22Rv1 (cell line): ENCODE measurements around the gene ZCCHC4.

Experiments used
- H3K27ac ChIP-seq: fragments of 450-650 bp; 2 replicates; pipeline ENCODE4 v1.5.1; 2017
- ZFX ChIP-seq: fragments of 450-650 bp; IDR thresholded peaks from 2 replicates; pipeline ENCODE4 v1.6.1; 2017; ENCODE audit warnings: antibody characterized with exemption, borderline replicate concordance
- TF ChIP-seq, protein P1 (sequence below): fragments of 450-650 bp; IDR thresholded peaks from 2 replicates; pipeline ENCODE4 v1.5.1; 2017; ENCODE audit warnings: mild to moderate bottlenecking

ZCCHC4 gene

DNA sequence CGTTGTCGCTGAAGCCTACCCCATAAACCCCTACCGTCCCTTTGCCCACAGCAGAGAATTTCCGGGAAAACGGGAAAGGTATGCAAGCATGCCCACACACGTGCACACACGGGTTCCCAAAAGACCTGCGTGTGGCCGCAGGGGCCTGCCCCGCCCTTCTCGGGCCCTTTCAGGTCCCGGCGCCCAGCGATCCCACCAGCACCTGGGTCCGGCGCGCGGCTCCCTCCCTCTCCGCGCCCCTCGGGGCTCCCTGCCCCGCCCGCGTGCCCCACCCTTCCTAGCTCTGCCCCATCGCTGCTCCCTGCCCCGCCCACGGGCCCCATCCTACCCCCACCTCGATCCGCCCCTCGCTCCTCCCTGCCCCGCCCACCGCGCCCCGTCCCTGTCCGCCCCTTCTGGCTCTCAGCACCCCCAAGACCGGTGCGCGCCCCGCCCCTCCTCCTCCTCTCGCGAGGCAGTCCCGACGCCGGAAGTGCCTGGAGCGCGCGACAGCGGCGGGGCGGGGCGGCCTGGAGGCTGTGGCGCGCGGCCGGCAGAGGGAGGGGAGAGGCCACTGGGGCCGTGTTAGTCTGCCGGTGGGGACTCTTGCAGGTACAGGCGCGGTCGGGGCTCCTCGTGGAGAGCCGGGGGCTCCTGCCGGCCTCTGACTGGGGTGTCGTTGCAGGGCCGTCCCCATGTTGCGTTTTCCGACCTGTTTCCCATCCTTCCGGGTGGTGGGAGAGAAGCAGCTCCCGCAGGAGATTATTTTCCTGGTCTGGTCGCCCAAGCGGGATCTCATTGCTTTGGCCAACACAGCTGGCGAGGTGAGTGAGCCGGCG, 64.4 kb downstream of the ZCCHC4 start, which contains the start of gene ANAPC4:
TSS of gene ANAPC4 (plus strand) at position 510 of the 818 bp plus-strand sequence. CDS start at position 675, 165 bp downstream.
- peak within 1 kb of the TSS; percentile 67 for H3K27ac ChIP-seq
- no peak for TF ChIP-seq ZFX
- TF ChIP-seq, protein P1, sequence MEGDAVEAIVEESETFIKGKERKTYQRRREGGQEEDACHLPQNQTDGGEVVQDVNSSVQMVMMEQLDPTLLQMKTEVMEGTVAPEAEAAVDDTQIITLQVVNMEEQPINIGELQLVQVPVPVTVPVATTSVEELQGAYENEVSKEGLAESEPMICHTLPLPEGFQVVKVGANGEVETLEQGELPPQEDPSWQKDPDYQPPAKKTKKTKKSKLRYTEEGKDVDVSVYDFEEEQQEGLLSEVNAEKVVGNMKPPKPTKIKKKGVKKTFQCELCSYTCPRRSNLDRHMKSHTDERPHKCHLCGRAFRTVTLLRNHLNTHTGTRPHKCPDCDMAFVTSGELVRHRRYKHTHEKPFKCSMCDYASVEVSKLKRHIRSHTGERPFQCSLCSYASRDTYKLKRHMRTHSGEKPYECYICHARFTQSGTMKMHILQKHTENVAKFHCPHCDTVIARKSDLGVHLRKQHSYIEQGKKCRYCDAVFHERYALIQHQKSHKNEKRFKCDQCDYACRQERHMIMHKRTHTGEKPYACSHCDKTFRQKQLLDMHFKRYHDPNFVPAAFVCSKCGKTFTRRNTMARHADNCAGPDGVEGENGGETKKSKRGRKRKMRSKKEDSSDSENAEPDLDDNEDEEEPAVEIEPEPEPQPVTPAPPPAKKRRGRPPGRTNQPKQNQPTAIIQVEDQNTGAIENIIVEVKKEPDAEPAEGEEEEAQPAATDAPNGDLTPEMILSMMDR = no peak

DNA sequence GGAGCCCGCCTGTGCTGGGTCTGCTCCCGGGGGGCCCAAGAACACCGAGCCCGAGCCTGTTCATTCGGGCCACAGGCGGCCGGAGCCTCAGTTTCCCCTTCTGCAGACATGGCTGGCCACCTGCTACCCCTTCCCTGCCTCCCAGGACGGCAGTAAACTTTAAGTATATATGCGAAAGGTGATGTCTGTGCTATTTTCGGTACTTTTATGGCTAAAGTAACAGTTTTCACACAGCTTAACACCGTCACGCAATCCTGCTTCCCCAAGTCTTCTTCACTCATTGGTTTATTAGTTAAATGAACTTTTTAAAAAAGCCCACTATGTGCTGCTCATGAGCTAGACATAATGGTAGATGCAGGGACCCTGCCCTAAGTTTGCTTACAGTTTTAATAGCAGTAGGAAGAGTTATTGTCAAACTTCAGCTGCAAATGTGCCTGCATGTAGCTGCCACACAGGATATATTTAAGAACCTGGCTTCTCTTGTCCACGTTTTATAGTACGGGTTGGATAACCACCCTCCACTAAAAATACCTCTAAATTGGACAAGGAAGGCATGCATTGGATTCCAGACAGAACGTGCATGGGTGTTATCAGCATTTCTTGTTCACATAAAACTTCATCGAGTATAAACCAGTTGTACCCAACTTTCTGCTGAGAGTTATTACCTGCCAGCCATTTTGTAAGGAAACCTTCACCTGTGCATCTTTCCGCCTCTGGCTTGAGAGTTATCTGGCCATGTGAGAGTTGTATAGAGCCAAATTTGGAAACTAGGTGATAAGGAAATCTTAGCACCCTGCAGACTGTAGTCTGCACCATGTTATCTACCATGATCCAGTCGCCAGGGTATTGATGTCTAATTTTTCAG, 65.2 kb downstream of the ZCCHC4 start:
- peak overlapping the region; percentile 67 for H3K27ac ChIP-seq
- TF ChIP-seq, protein P1 = no peak
- no peak for TF ChIP-seq ZFX

DNA sequence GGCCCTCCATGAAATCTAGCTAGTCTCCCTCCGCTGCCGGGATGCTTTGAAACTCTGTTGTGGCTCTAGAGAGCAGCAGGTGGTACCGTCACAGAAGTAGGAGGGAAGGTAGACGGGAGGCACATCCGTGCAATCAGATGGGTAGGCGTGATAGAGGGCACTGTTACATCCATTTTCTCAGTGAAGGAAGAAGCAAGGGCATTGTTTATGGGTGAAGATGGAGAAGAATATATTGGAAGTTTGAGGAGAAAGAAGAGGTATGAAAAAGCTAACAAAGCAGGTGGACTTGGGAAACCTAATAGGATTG, 65.8 kb downstream of the ZCCHC4 start:
- H3K27ac ChIP-seq = no peak overlapping the region
- TF ChIP-seq, protein P1 = no peak
- TF ChIP-seq ZFX = no peak

DNA sequence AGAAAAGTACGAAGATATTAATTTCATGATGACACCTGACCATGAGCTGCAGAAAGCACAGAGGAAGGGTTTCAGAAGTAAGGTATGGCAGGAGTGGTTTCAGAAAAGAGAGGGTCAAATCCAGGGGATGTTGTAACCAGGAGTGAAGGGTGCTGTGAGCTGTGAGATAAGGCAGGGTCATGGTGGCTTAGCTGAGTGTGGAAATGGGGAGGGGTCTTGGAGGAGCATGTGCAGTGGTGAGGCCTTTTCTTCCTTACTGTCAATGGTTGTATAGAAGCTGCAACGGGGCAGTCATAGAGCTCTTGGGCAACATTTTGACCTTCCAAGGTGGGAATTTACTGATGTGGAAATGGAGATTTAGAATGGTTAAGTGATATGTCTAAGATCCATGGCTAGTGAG, 67.0 kb downstream of the ZCCHC4 start:
- no peak overlapping the region for H3K27ac ChIP-seq
- no peak for TF ChIP-seq ZFX
- TF ChIP-seq, protein P1 = no peak

DNA sequence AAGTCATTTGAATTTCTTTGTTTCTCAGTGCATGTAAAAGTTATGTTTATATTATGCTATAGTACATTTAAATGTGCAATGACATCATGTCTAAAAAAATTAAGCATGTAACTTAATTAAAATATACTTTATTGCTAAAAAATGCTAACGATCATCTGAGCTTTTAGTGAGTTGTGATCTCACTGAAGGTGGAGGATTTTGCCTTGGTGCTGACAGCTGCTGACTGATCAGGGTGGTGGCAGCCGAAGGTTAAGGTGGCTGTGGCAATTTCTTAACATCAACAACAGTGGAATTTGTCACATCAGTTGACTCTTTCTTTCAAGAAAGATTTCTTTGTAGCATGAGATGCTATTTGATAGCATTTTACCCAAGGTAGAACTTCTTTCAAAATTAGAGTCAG, 71.1 kb downstream of the ZCCHC4 start:
- no peak overlapping the region for H3K27ac ChIP-seq
- TF ChIP-seq ZFX = no peak
- TF ChIP-seq, protein P1 = no peak

DNA sequence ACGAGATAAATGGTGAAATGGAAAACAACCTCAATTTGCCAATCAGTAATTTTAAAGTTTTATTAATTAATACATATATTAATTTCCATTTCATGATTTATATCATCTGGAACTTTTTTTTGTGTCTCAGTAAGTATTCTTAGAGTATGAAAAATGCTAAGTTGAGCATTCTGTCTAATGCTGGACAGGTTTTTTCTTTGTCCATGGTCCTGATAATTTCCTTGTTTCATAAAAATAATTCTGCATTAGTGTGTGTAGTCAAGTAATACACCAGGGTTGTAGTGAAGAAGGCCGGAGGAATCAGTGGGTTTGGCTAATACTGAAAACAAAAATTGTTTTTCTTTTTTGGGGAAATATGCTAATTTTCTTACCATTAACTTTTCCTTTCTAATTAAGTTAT, 74.4 kb downstream of the ZCCHC4 start:
- no peak overlapping the region for H3K27ac ChIP-seq
- TF ChIP-seq ZFX = no peak
- TF ChIP-seq, protein P1 = no peak

DNA sequence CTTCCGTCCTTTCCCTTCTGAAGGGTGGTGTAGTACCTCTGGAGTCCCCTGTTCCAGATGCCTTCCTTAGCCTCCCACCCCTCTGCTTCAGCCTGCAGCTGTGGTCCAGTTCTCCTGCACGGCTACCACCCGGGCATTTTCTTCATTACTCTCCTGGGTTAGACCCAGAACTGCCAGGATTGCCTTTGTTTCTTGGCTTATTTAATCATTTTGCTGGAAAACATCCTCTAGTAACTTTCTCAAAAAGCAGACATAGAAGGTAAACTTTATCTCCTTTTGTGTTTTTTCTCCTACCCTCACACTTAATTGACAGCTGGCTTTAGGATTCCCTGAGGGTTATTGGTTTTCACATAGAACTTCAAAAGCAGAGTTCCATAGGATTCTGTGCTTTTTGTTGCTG, 84.7 kb downstream of the ZCCHC4 start:
- no peak overlapping the region for H3K27ac ChIP-seq
- no peak for TF ChIP-seq ZFX
- TF ChIP-seq, protein P1 = no peak
